Lung (tissue), 12 donors: ENCODE data around the gene HIC1. TPM values are rescaled to one million over a fixed set of nuclear protein-coding genes. Genes with fewer than 3 reads are reported as not detected.

Experiments
- ATAC-seq: fragments of 200-7000 bp; cut with Tn5 transposase; one replicate; pipeline ENCODE4 v1.9.1; 2020; ENCODE audit warnings: moderate number of reproducible peaks; ENCODE audit not compliant: insufficient read depth, low FRiP score
- DNase-seq, 3 donors: peaks; one replicate each; pipeline ENCODE4 v3.0.0-alpha.2; 2013 to 2017
- H3K27ac ChIP-seq, 2 donors: one replicate each; pipeline ENCODE4 v1.5.1; 2013; ENCODE audit warnings: mild to moderate bottlenecking in 2 of 2, moderate library complexity in 2 of 2, control low read depth in 1 of 2, inconsistent platforms in 1 of 2, low read depth in 1 of 2, low read length in 1 of 2
- H3K27me3 ChIP-seq, 3 donors: one replicate each; pipeline ENCODE4 v1.5.1; 2013; ENCODE audit warnings: low read length in 2 of 3; ENCODE audit not compliant: control insufficient read depth in 3 of 3, insufficient read depth in 3 of 3
- H3K36me3 ChIP-seq, 4 donors: one replicate each; pipeline ENCODE4 v1.5.1; 2013; ENCODE audit warnings: low read length in 4 of 4, mild to moderate bottlenecking in 1 of 4, moderate library complexity in 1 of 4; ENCODE audit not compliant: control insufficient read depth in 4 of 4, insufficient read depth in 4 of 4
- H3K4me1 ChIP-seq, 5 donors: one replicate each; pipeline ENCODE4 v1.5.1; 2013; ENCODE audit warnings: low read length in 5 of 5, mild to moderate bottlenecking in 2 of 5, moderate library complexity in 1 of 5; ENCODE audit not compliant: control insufficient read depth in 5 of 5, insufficient read depth in 5 of 5
- H3K4me3 ChIP-seq: one replicate; pipeline ENCODE4 v1.5.1; 2013; ENCODE audit warnings: mild to moderate bottlenecking, control low read depth, moderate library complexity
- H3K9ac ChIP-seq, 2 donors: one replicate each; pipeline ENCODE4 v1.5.1; 2013; ENCODE audit warnings: low read length in 2 of 2, control low read depth in 1 of 2; ENCODE audit not compliant: insufficient read depth in 1 of 2
- H3K9me3 ChIP-seq, 4 donors: one replicate each; pipeline ENCODE4 v1.5.1; 2013; ENCODE audit warnings: low read length in 3 of 4, mild to moderate bottlenecking in 1 of 4, moderate library complexity in 1 of 4; ENCODE audit not compliant: control insufficient read depth in 4 of 4, insufficient read depth in 3 of 4
- WGBS, 2 donors: extraction: QIAGEN DNeasy Blood & Tissue Kit; methylation state at CpG; one replicate each; pipeline ENCODE4 v1.1.7; 2013; 5-methylcytosine and 5-hydroxymethylcytosine counted together
- polyA plus RNA-seq, 2 donors: library from polyadenylated mRNA; stranded (reverse); fragments of 200-250 nt; gene quantifications; one replicate each; pipeline ENCODE4 v1.2.1, GENCODE V29; 2013
- total RNA-seq, 2 donors: library from RNA; depleted of rRNA in 1 of 2; stranded (reverse); fragments of >200 nt in 1 of 2; gene quantifications; one replicate each; pipeline ENCODE4 v1.2.1, GENCODE V29; 2014 to 2021
- TF ChIP-seq, protein P1 (sequence below): IDR thresholded peaks from 2 replicates; pipeline ENCODE4 v1.5.1; 2012; ENCODE audit warnings: mild to moderate bottlenecking; ENCODE audit errors: control extremely low read depth, extremely low read depth
- donor health status: control.
- donor health status: control.
- donor health status: Bipolar disorder and iron deficiency.
- donor health status: healthy.
- donor health status: DM: yes; HTN: yes; CAD: no.

Gene HIC1
- total and polyA plus RNA-seq, 4 donors = 5.5 to 34.8 (median 21.6) TPM

DNA sequence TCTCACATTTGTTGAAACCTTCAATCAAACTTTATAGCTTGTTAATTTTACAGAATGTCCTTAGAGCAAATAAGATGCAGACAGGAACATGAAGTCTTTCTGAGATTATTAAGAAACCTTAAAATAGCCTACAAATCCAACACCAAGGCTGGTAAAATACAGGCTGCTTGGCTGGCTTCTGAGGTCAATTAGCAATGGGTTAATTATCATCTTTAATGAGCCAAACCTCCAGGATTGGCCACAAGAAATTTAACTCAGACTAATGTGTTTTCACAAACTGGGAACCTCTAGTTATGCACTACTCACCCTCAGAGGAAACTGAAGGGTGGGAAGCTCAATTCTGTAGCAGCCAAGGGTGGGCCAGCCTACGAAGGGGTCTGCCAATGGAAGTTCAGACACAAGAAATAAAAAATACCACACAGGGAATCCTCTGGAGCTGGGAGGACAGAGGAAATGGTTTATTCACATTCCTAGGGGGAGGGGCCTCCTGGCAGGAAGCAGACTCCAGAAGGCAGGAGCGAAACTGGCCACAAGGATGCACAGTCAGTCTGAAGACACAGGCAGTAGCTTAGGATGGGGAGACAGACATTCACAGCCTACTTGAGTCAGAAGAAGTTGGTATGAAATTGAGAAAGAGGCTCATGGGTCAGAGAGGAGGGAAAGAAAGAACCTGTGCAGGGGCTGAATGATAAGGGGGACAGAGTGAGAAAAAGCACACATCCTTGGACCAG, 36.1 kb downstream of the HIC1 start:
- H3K27me3 ChIP-seq = no peaks in the 10 kb centered on the region
- WGBS, 2 donors = 46 to 49% methylated on average over 2 of the region's 2 CpGs
- no peak overlapping the region for H3K4me3 ChIP-seq
- H3K4me1 ChIP-seq = peaks cover 9 to 64% (median 39%) of the 10 kb centered on the region in 5 donors
- peak overlapping the region in 1 of 2 donors; percentile 50 for H3K9ac ChIP-seq
- H3K27ac ChIP-seq = peak overlapping the region; percentile 25 to 35
- TF ChIP-seq, protein P1, sequence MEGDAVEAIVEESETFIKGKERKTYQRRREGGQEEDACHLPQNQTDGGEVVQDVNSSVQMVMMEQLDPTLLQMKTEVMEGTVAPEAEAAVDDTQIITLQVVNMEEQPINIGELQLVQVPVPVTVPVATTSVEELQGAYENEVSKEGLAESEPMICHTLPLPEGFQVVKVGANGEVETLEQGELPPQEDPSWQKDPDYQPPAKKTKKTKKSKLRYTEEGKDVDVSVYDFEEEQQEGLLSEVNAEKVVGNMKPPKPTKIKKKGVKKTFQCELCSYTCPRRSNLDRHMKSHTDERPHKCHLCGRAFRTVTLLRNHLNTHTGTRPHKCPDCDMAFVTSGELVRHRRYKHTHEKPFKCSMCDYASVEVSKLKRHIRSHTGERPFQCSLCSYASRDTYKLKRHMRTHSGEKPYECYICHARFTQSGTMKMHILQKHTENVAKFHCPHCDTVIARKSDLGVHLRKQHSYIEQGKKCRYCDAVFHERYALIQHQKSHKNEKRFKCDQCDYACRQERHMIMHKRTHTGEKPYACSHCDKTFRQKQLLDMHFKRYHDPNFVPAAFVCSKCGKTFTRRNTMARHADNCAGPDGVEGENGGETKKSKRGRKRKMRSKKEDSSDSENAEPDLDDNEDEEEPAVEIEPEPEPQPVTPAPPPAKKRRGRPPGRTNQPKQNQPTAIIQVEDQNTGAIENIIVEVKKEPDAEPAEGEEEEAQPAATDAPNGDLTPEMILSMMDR = no peak
- DNase-seq = peak; percentile 91 to 95 (median 94)
- ATAC-seq = no peak
- H3K9me3 ChIP-seq = no peaks in the 10 kb centered on the region
- peaks cover 0 to 2% (median 0%) of the 10 kb centered on the region in 4 donors for H3K36me3 ChIP-seq

DNA sequence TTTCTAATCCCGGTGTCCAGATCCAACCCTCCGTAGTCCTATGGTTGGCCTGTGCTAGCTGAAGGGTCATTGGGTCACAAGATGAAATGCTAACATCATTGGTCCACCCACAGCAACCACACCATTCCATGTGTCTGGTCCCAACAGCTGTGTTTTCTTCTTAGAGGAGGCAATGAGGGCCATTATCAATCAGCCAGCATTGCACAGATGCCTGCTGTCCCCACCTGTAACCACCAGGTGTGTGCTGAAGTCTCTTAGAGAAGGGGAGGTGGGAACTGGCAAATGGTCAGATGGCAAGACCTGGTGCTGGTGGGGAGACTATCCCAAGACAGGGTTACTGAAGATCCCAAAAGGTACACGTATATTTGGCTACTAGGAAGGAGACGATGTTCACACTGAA, 37.4 kb downstream of the HIC1 start:
- WGBS, 2 donors = 69 to 83% methylated on average over 4 of the region's 4 CpGs
- Histone ChIP-seq H3K27ac (no peak overlapping the region), H3K9ac (peak overlapping the region in 1 of 2 donors; percentile 2), H3K36me3 (peaks cover 0 to 2% (median 0%) of the 10 kb centered on the region in 4 donors), H3K4me1 (peaks cover 2 to 54% (median 36%) of the 10 kb centered on the region in 5 donors), H3K27me3 (no peaks in the 10 kb centered on the region), H3K9me3 (no peaks in the 10 kb centered on the region), H3K4me3 (no peak overlapping the region)
- TF ChIP-seq, protein P1 = no peak
- no peak for DNase-seq
- ATAC-seq = no peak

- TF ChIP-seq, protein P1 = no peak
- peaks cover 0 to 2% (median 0%) of the 10 kb centered on the region in 4 donors for H3K36me3 ChIP-seq
- no peaks in the 10 kb centered on the region for H3K9me3 ChIP-seq
- H3K27me3 ChIP-seq = no peaks in the 10 kb centered on the region
- 72 to 86% methylated on average over 5 of the region's 5 CpGs for WGBS, 2 donors
- ATAC-seq (peak; percentile 47), DNase-seq (peak in 2 of 3 donors; percentile 67 to 79)
- H3K27ac ChIP-seq = peak overlapping the region in 1 of 2 donors; percentile 67
- H3K9ac ChIP-seq = no peak overlapping the region
- H3K4me1 ChIP-seq = peaks cover 0 to 43% (median 28%) of the 10 kb centered on the region in 5 donors
- no peak overlapping the region for H3K4me3 ChIP-seq
Observed at GRCh38 chr17:2093349-2093748, 38.4 kb downstream of the HIC1 start.
